Loucy (cell line): ENCODE data around the gene C15orf39.

Experiments used
- H2AFZ ChIP-seq: fragments of 200-600 bp; sonication (generic); 2 replicates; pipeline ENCODE4 v1.6.0; 2016; ENCODE audit warnings: antibody characterized with exemption, mild to moderate bottlenecking, low read length, moderate library complexity
- H3F3A ChIP-seq: fragments of 200-600 bp; 2 replicates; pipeline ENCODE4 v1.6.0; 2016; ENCODE audit warnings: antibody characterized with exemption, low read depth, mild to moderate bottlenecking
- H3K27me3 ChIP-seq: fragments of 200-600 bp; sonication (generic); 2 replicates; pipeline ENCODE4 v1.6.1; 2014; ENCODE audit warnings: low read length, mild to moderate bottlenecking; ENCODE audit not compliant: insufficient read depth, poor library complexity, severe bottlenecking
- H3K36me3 ChIP-seq: fragments of 200-600 bp; sonication (generic); 2 replicates; pipeline ENCODE4 v1.6.1; 2016; ENCODE audit warnings: low read length; ENCODE audit not compliant: insufficient read depth
- H3K4me1 ChIP-seq: fragments of 200-600 bp; sonication (generic); 2 replicates; pipeline ENCODE4 v1.5.1; 2014; ENCODE audit warnings: low read length, mild to moderate bottlenecking; ENCODE audit not compliant: insufficient read depth, poor library complexity, severe bottlenecking
- H3K4me2 ChIP-seq: fragments of 200-600 bp; sonication (generic); 2 replicates; pipeline ENCODE4 v1.6.0; 2014; ENCODE audit warnings: antibody characterized with exemption, low read length, low read depth, mild to moderate bottlenecking; ENCODE audit not compliant: poor library complexity, severe bottlenecking
- H3K4me3 ChIP-seq: fragments of 200-600 bp; sonication (generic); 2 replicates; pipeline ENCODE4 v1.5.1; 2014; ENCODE audit warnings: low read length, mild to moderate bottlenecking, mixed read lengths; ENCODE audit not compliant: poor library complexity, severe bottlenecking
- H3K79me2 ChIP-seq: fragments of 200-600 bp; sonication (generic); 2 replicates; pipeline ENCODE4 v1.6.1; 2014; ENCODE audit warnings: low read length; ENCODE audit not compliant: insufficient read depth
- H3K9ac ChIP-seq: fragments of 200-600 bp; sonication (generic); 2 replicates; pipeline ENCODE4 v1.6.0; 2014; ENCODE audit warnings: mild to moderate bottlenecking, low read depth, low read length, moderate library complexity; ENCODE audit not compliant: poor library complexity, severe bottlenecking
- H3K9me2 ChIP-seq: fragments of 200-600 bp; sonication (generic); replicated peaks from 2 replicates; pipeline ENCODE4 v1.6.1; 2016; ENCODE audit warnings: low read depth, low read length, mixed read lengths
- H3K9me3 ChIP-seq: fragments of 200-600 bp; sonication (generic); 2 replicates; pipeline ENCODE4 v1.6.1; 2014; ENCODE audit warnings: mild to moderate bottlenecking, antibody characterized with exemption, low read length, low read depth; ENCODE audit not compliant: insufficient read depth
- H4K20me1 ChIP-seq: fragments of 200-600 bp; sonication (generic); 2 replicates; pipeline ENCODE4 v1.6.0; 2014; ENCODE audit warnings: antibody characterized with exemption, low read length, mild to moderate bottlenecking; ENCODE audit not compliant: insufficient read depth, poor library complexity, severe bottlenecking
- CTCF ChIP-seq: fragments of 200-600 bp; sonication (generic); conservative IDR thresholded peaks from 2 replicates; pipeline ENCODE4 v1.5.1; 2014; ENCODE audit warnings: mild to moderate bottlenecking, antibody characterized with exemption, low read length
- EZH2phosphoT487 ChIP-seq: fragments of 200-600 bp; IDR thresholded peaks from 2 replicates; pipeline ENCODE4 v1.6.1; 2018; ENCODE audit warnings: antibody characterized with exemption, mild to moderate bottlenecking, moderate library complexity, borderline replicate concordance

Gene C15orf39

DNA sequence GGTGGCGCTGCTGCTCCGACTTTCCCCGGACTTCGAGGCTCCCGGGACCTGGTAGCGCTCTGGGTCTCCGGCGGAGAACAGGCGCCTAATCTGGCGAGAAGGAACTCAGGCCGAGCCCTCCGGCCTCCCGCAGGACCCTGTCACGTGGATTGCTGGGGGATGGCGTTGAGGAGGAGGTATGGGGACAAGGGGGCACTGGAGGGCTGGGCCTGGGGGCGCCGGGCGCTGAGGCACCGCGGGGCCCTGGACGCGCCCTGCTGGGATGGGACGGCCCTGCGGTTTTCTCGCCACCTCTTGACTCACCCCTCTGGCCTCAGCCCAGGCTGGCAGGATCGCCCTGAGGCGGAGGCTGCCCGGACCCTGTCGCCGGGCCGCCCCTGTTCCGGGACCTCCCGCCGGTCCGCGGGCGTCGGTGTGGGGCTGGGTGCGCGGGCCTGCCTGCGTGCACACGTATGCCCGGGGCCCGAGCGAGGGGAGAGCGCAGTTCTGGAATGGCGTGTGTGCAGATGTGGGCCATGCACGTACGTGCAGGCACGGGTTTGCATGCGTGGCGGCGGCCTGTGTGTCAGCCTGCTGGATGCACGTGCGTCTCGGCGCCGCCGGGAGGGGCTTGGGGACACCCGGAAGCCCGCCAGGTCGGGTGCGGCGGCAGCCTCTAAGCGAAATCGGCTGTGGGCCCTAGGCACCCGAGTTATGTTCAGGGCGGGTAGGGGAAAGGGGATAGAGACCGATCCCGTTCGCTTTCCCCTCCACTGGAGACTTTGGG is 752 bp downstream of the C15orf39 start:
- no peaks in the 10 kb centered on the region for H3K9me2 ChIP-seq
- peaks cover 83% of the 10 kb centered on the region for H3K79me2 ChIP-seq
- H2AFZ ChIP-seq = no peak overlapping the region
- H4K20me1 ChIP-seq = peaks cover 59% of the 10 kb centered on the region
- no peaks in the 10 kb centered on the region for H3K27me3 ChIP-seq
- peaks cover 56% of the 10 kb centered on the region for H3K4me1 ChIP-seq
- H3F3A ChIP-seq = peaks cover 4% of the 10 kb centered on the region
- peak overlapping the region; percentile 76 for H3K4me3 ChIP-seq
- TF ChIP-seq EZH2phosphoT487 (no peak), CTCF (peak; percentile 30; the same call in 1 of the 2 replicates)
- H3K4me2 ChIP-seq = peak overlapping the region; percentile 88
- peak overlapping the region; percentile 89 for H3K9ac ChIP-seq
- H3K36me3 ChIP-seq = peaks cover 20% of the 10 kb centered on the region; the same call in 1 of the 2 replicates
- no peaks in the 10 kb centered on the region for H3K9me3 ChIP-seq

- peak overlapping the region; percentile 88 for H3K4me2 ChIP-seq
- TF ChIP-seq CTCF (no peak), EZH2phosphoT487 (no peak)
- no peaks in the 10 kb centered on the region for H3K9me3 ChIP-seq
- H3K9ac ChIP-seq = peak overlapping the region; percentile 89
- H2AFZ ChIP-seq = no peak overlapping the region
- peaks cover 53% of the 10 kb centered on the region for H3K4me1 ChIP-seq
- H3K27me3 ChIP-seq = no peaks in the 10 kb centered on the region
- peaks cover 28% of the 10 kb centered on the region; the same call in 1 of the 2 replicates for H3K36me3 ChIP-seq
- no peaks in the 10 kb centered on the region for H3K9me2 ChIP-seq
- H3K4me3 ChIP-seq = peak overlapping the region; percentile 76
- H3F3A ChIP-seq = peaks cover 4% of the 10 kb centered on the region
- peaks cover 91% of the 10 kb centered on the region for H3K79me2 ChIP-seq
- H4K20me1 ChIP-seq = peaks cover 68% of the 10 kb centered on the region
Observed at GRCh38 chr15:75203017-75203907, 1.6 kb downstream of the C15orf39 start.

- TF ChIP-seq EZH2phosphoT487 (no peak), CTCF (no peak)
- peaks cover 74% of the 10 kb centered on the region for H4K20me1 ChIP-seq
- H3K9me3 ChIP-seq = no peaks in the 10 kb centered on the region
- H3K27me3 ChIP-seq = no peaks in the 10 kb centered on the region
- peaks cover 34% of the 10 kb centered on the region for H3K36me3 ChIP-seq
- H3K9me2 ChIP-seq = no peaks in the 10 kb centered on the region
- H3K79me2 ChIP-seq = peaks cover 97% of the 10 kb centered on the region
- H2AFZ ChIP-seq = no peak overlapping the region
- H3K4me2 ChIP-seq = peak overlapping the region; percentile 88
- peaks cover 55% of the 10 kb centered on the region for H3K4me1 ChIP-seq
- peaks cover 3% of the 10 kb centered on the region for H3F3A ChIP-seq
- peak overlapping the region; percentile 89 for H3K9ac ChIP-seq
- peak overlapping the region; percentile 76 for H3K4me3 ChIP-seq
Observed at GRCh38 chr15:75203908-75204263, 2.2 kb downstream of the C15orf39 start.
